Calu3 (cell line): Measurements from ENCODE around the gene VIPR2. TPM values are rescaled to one million over a fixed set of nuclear protein-coding genes. Genes with fewer than 3 reads are reported as not detected.

ENCODE experiments used
- BruUV-seq: library from RNA; stranded (reverse); fragments of 400-500 nt; replicated peaks from 2 replicates; lab custom pipeline; 2021; lab: Mats Ljungman, UMichigan
- CTCF ChIA-PET: fragments of 300-600 bp; sonication (Branson Sonifier 250); formaldehyde crosslinking; loops from one replicate; lab custom pipeline; 2022; ENCODE audit warnings: antibody characterized with exemption; lab: Charles Lee
- DNase-seq: peaks from one replicate; pipeline ENCODE4 v3.0.0; 2022
- H3K27ac Mint-ChIP-seq: one replicate; pipeline ENCODE4 v1.8.0; 2022; ENCODE audit warnings: mixed read lengths; ENCODE audit not compliant: unreplicated experiment
- H3K27me3 Mint-ChIP-seq: one replicate; pipeline ENCODE4 v1.8.0; 2022; ENCODE audit warnings: mixed read lengths; ENCODE audit not compliant: unreplicated experiment
- H3K36me3 Mint-ChIP-seq: one replicate; pipeline ENCODE4 v1.8.0; 2022; ENCODE audit warnings: mild to moderate bottlenecking, moderate library complexity, mixed read lengths; ENCODE audit not compliant: insufficient read depth, unreplicated experiment
- H3K4me1 Mint-ChIP-seq: one replicate; pipeline ENCODE4 v1.8.0; 2022; ENCODE audit warnings: mild to moderate bottlenecking, low read depth, mixed read lengths; ENCODE audit not compliant: unreplicated experiment
- H3K4me3 Mint-ChIP-seq: one replicate; pipeline ENCODE4 v1.8.0; 2022; ENCODE audit warnings: mild to moderate bottlenecking, low read depth, moderate library complexity, mixed read lengths; ENCODE audit not compliant: unreplicated experiment
- H3K9me3 Mint-ChIP-seq: one replicate; pipeline ENCODE4 v1.8.0; 2022; ENCODE audit warnings: low read depth, mixed read lengths; ENCODE audit not compliant: unreplicated experiment
- CTCF ChIP-seq: fragments of 200-600 bp; IDR thresholded peaks from one replicate; pipeline ENCODE4 v1.8.0; 2022; ENCODE audit warnings: antibody characterized with exemption; ENCODE audit not compliant: unreplicated experiment
- intact Hi-C: fragments of 100-400 bp; cut with micrococcal nuclease; formaldehyde crosslinking; loops from one replicate; pipeline ENCODE4 v1.10.0; 2022; ENCODE audit not compliant: unreplicated experiment
- total RNA-seq: library from RNA; stranded (reverse); gene quantifications from 2 replicates; pipeline ENCODE4 v1.2.3, GENCODE V29; 2022

The VIPR2 gene
- total RNA-seq, 1 experiment from 2014 or later, result not detected

- Mint-ChIP-seq H3K36me3 (no peaks in the 10 kb centered on the region), H3K4me3 (no peak overlapping the region), H3K27ac (no peak overlapping the region), H3K9me3 (peaks cover 3% of the 10 kb centered on the region), H3K27me3 (peaks cover 24% of the 10 kb centered on the region), H3K4me1 (no peaks in the 10 kb centered on the region)
- no peak for TF ChIP-seq CTCF
- intact Hi-C loops, result no loop called here
- DNase-seq, result no peak
- no TSS peak for BruUV-seq
- CTCF ChIA-PET, result no interaction called here
Measured at GRCh38 chr7:159045839-159046238, 98.8 kb downstream of the VIPR2 start.

- no peak overlapping the region for H3K4me3 Mint-ChIP-seq
- CTCF ChIA-PET, result no interaction called here
- intact Hi-C loops, result no loop called here
Measured at GRCh38 chr7:159042581-159043101, 102.0 kb downstream of the VIPR2 start.

GRCh38 chr7:159042103-159042502, 102.6 kb downstream of the VIPR2 start:
- H3K27ac Mint-ChIP-seq, result no peak overlapping the region
- no peaks in the 10 kb centered on the region for H3K36me3 Mint-ChIP-seq
- intact Hi-C loops, result no loop called here
- H3K9me3 Mint-ChIP-seq, result peaks cover 3% of the 10 kb centered on the region
- DNase-seq, result no peak
- H3K27me3 Mint-ChIP-seq, result peaks cover 15% of the 10 kb centered on the region
- TF ChIP-seq CTCF, result no peak
- H3K4me1 Mint-ChIP-seq, result no peaks in the 10 kb centered on the region
- BruUV-seq, result no TSS peak
- no peak overlapping the region for H3K4me3 Mint-ChIP-seq
- CTCF ChIA-PET, result no interaction called here

More at GRCh38 chr7:159042581-159043101, 102.0 kb downstream of the VIPR2 start:
- Mint-ChIP-seq H3K9me3 (peaks cover 3% of the 10 kb centered on the region), H3K36me3 (no peaks in the 10 kb centered on the region), H3K27me3 (peaks cover 13% of the 10 kb centered on the region), H3K4me1 (no peaks in the 10 kb centered on the region), H3K27ac (no peak overlapping the region)
- BruUV-seq, result no TSS peak
- TF ChIP-seq CTCF, result no peak
- DNase-seq, result no peak

- TF ChIP-seq CTCF, result no peak
- no TSS peak for BruUV-seq
- Mint-ChIP-seq H3K4me1 (no peaks in the 10 kb centered on the region), H3K9me3 (peaks cover 3% of the 10 kb centered on the region), H3K4me3 (no peak overlapping the region), H3K27me3 (peaks cover 25% of the 10 kb centered on the region), H3K36me3 (no peaks in the 10 kb centered on the region), H3K27ac (no peak overlapping the region)
- no peak for DNase-seq
- CTCF ChIA-PET, result no interaction called here
- intact Hi-C loops, result no loop called here
Measured at GRCh38 chr7:159040912-159041711, 103.6 kb downstream of the VIPR2 start.
